Activated gamma-delta T cell (primary cell): ENCODE measurements around the gene LMO3.

Source experiments
- DNase-seq: peaks from one replicate; lab custom pipeline; 2025; lab: John Stamatoyannopoulos, UW
- total RNA-seq, 2 donors: gene quantifications; one replicate each; lab custom pipeline; 2026; lab: John Stamatoyannopoulos, UW

The LMO3 gene
- 0 to 0.05 reads per million in 2 donors for total RNA-seq

DNA sequence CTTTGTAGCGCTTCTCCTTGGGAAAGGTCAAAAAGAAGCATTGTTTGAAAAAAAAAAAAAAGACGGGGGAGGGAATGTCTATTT is at the start of gene LMO3:
Gene LMO3 (minus strand): TSS at position 46 of the 84 bp plus-strand sequence. CDS start 5,302 bp downstream, outside the sequence.
- DNase-seq = no peak

DNA sequence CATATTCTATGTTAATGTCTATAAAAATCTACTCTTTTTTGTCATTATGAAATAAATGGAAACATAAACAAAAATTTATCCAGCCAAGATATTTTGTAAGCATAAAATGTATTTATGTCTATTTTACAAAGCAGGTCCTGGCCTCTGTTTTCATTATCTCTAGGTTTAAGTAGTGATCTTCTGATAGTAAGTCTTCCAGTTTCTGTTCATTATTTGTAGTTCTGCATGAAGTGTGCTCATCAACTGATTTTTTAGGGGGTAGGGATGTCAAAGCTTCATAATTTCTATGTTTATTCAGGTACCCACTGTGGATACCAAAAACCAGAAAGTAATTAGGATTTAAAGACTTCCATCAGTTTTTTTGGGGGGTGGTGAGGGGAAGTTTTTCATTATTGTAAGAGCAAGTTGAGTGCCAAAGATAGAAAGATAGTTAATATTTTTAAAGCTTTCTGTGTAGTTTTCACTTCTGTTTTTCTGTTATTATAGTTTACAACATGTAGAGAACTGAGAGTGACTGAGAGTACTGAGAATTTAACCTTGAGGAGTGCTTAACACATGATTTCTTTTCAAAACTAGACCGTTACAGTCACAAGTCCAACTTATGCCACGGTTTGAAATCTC is 30.6 kb upstream of the LMO3 start:
- DNase-seq = no peak

DNA sequence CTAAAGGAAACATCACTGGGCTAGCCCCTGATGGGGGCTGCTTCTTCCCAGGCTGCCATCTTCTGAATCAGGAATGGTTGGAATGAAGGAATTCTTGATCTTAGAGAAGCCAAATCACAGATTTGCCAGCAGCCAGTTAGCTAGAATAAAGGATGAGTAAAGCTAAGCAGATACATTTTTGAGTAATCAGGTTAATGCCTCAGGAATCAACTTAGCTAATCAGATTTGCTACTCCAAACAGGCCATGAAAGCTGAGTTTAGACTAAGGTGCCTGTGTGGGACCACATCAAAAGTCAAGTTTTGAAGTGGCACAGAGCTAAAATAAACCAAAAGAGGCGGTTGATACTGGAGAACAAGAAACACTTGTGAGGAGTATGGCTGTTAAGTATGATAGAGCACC is 28.8 kb upstream of the LMO3 start:
- no peak for DNase-seq

DNA sequence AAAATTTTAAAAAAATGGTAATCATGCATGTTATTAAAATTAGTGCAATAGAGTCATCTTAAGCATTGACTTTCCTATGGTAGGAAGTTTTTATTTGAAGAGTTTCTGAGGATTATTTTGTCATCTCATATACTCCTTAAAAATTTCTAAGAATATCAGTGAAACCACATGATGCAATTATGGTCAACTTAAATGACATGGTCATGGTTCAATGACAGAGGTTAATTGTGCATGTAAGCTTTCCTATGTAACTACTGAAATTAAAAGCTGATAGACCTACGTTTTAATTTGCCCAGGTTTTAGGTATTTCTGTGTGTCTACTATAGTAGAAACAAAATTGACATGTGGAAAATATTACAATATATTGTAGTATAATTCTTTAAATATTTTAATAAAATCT is 21.0 kb upstream of the LMO3 start:
- no peak for DNase-seq

DNA sequence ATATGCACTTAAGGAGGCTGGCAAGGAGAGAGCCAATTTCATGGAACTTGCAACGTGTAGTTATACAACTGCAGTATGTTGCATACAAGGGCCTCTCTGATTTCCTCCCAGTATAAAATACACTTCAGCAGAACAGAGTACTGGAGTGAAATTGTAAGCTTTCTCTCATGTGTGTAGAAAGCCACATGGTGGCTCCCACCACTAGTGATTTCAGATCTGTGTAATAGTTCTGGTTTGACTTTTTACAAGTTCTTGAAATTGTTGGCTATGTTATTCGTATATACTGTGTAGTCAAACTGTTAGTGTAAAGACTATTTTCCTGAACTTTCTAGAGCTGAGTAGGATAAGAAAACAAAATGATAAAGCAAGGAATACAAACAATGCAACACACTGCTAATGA is 16.4 kb upstream of the LMO3 start:
- DNase-seq = no peak

DNA sequence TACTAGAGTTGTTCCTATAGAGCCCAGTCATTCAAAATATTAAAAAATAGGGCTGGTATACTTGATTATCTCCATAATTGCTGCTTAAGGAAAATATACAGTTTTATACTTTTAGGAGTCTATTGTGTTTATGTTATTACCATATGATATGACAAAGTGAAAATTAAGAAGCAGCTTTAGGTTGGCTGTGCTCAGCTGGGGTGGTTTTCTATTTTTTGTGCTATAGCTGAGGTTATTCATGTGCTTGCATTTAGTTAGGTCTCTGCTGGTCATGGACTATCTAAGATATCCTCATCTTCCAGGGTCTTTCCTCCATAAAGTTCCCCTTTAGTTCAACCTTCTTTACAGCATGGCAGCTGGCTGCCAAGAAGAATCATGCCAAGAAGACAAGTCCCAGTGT is 13.6 kb upstream of the LMO3 start:
- DNase-seq = no peak

DNA sequence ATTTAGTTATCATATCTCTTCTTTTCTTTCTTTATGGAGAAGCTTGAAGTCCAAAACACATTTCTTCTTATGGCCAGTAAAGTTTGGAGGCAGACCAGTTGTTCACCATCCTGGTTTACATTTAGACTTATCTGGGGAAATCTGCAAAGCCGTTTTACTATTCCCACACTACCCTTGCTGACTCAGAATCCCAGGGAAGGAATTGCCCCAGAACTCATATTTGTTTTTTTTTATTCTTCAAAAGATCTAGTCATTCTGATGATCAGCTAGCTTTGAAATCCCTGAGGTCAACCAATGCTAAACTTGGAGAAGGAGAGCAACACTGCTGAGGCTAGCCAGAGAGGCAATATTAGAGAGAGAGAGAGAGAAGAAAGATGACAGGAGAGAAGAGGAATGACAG is 12.3 kb upstream of the LMO3 start:
- no peak for DNase-seq

DNA sequence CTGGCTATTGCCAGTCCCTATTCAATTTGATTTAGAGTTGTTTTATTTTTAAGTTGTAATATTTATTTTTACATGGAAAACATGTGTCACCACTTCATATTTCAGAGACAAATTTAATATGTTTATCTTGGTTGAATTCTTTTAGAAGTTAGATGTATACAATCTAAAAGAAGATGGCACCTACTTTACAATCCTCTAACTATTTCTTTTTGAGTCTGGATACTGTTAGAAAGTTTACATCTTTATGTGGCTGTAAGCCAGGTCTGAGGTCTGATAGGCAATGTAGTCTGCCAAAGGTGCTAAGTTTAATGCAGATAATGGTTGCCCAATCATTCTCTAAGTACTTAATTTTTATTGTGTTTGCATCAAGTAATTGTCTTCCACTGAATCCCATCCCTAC is 7.2 kb upstream of the LMO3 start:
- no peak for DNase-seq

DNA sequence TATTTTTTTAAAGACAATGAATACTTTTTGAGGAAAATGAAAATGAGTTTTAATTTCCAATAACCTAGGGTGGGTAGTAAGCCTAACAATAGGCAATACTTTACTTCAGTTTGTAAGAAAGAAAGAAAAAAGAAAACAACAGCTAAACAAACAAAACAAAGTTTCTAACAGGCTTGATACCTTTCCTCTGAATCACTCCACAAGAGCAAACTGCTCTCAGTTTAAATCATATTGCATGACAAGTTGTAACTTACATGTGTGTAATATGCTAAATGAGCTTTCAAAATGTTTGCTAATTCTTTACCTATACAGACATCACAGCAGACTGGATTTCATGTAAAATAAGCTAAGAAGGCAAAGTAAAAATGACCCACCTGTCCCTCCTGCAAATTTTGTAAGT is 6.7 kb upstream of the LMO3 start:
- DNase-seq = no peak

DNA sequence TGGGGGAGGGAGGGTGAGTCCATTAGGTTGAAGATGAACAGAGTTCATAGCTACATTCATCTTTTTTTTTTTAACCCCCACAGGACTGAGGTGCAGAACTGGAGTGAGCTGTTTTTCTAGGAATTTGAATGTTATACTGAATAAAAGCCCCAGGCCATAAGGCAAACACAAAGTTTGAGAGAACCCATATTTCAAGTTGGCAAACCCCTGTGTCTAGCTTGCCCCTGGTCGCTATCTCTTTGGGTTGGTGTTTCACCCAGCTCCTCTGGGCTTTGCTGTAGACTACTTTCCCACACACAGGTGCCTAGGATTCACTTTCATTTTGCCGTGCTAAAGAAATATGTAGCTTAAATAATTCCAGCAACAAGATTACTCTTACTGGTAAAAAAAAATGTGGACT is 5.2 kb upstream of the LMO3 start:
- no peak for DNase-seq

DNA sequence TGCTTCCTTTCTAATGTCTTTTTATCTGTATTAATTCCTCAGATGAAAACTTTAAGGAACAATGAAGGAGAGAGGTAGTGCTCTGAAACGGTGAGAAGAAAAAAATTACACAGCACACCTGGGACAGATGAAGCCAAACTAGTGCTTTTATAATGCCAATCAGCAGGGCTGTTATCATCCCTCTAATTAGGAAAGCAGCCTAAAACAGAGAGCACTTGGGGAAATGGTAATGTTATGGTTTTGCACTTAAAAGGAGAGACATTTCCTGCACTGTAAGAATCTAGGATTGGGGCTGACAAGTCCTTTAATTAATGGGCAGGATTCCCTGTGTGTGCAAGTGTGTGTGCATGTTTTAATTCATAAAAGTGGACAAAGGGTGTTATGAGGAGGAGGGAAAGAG is 4.8 kb upstream of the LMO3 start:
- DNase-seq = no peak

DNA sequence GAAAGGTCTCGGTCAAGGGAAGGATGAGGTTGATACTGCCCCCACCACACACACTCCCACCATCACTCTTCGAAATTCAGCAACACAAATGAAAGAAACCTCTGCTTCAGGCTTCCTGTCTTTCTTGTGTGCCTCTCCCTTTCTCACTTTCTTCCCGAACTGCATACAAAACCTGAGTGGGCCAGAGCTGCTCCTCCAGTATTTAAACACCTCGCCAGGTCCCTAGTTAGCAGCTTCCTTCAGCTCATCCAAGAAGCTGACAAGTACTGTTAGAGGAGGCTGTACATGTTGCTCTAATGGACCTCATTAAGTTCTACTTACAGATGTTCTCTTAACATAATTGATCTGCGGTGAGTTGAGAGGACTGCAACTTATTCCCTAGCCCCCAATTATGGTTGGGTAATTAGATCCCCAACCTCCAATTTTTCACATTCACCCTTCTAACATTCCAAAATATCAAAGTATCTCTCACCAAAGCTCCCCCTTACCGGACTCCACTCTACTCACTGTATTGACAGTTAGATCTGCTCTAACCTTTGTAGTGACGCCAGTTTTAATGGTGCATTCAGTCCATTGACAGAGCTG is 4.1 kb upstream of the LMO3 start:
- no peak for DNase-seq

DNA sequence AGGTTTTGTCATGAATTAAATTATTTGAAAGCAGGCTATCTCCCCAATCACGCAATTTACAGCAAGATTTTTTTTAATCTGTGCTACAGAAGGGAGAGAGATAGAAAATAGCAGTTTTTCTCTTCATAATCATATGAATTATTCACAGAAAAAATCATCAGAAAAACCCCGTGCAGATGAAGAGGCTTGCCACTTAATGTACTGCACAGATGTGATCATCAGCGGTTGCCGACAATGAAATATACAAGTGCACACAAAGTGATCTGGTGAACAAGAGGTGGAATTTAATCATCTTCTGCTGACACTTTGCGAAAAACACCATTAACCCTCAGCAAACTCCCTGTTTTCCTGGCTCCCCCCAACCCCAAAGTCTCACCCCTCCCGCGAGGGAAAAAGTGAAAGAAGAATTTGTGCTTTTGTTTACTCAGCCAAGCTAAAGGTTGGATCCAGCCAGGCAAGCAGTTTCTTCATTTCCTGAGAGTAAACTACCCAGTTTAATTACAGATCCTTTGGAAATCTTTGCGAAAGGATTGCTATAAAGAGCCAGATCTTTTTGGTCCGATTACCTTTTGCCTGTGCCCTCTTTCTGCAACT is 3.1 kb upstream of the LMO3 start:
- no peak for DNase-seq

DNA sequence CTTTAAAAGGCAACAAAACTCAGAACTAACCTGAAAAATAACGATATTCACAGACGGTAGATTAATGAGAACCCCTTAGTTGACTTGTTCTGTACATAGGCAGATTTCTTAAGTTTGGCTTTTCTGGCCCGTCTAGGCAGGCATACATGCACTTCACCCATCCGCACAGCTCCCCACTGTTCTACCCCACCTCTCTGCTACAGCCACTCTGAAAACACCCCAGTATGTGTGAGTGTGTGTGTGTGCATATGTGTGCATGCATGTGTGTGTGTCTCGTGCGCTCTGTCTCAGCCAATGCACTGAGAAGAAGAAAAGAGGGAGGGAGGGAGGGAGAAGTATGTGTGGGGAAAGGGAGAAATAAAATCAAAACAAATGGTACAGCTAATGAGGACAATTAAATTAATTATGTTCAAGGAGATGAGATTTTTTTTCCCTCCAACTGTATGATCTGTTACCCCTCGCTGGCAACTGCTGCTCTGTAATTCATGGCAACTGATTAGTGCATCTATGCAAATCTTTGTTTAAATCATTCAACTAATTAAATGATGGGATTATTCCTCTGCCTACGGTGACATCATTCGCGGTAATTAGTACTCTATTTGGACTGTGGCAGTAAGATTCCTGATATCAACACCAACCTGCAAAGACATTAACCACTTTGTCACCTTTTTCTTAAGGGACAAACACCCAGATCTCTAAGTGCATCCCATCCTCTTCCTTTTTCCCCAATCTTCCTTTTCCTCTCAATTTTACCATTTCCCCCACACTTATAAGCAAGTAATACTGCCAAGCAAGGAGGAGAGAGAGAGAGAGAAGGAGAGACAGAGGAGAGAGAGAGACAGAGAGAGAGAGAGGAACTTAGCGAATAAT is 2.2 kb upstream of the LMO3 start:
- DNase-seq = no peak

DNA sequence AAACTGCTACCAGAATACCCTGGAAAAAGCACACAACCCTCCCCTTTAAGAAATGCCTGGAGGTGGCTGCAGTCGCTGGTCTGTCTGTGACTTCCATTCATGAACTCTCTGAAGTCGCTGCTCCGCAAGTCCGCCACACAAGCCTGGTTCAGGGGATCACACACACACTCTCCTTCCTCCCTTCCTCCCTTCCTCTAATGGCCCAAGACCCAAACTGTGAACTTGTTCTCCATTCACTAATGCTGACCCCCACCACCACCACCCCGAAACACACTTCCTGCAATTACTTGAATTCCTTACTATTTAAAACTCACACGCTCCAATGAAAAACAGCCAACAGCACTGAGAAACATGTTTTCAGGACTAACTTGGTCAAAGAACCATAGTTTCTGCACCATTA is 1.0 kb upstream of the LMO3 start:
- no peak for DNase-seq

DNA sequence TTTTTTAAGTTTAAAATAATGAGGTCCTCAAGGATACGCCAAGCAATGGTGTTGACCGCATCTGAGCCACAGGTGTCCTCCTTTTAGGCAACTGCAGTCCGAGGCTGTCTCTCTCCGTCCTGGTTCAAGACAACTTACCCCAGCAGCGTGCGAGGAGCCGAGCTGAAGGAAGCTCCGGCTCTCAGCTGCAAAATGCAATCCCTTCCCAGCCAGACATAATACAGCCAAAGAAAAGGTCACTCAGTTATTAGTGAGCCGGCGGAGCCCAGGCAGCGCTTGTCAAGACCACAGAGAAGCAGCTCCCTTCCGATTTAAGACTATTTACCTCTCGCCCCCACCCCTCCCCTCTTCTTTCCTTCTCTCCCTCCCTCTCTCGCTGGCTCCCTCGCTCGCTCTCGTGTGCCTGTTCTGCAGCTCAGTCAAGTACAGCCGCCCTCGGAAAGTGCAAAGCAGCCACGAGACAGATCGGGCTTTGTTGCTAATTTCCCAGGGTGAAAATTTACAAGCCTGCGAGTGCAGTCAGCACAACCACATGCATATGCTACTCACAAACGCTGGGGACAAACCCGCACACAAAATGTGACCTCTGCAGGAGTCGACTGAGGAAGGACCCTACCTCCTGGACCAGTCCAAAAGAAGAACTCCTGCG is 363 bp upstream of the LMO3 start:
- DNase-seq = no peak

DNA sequence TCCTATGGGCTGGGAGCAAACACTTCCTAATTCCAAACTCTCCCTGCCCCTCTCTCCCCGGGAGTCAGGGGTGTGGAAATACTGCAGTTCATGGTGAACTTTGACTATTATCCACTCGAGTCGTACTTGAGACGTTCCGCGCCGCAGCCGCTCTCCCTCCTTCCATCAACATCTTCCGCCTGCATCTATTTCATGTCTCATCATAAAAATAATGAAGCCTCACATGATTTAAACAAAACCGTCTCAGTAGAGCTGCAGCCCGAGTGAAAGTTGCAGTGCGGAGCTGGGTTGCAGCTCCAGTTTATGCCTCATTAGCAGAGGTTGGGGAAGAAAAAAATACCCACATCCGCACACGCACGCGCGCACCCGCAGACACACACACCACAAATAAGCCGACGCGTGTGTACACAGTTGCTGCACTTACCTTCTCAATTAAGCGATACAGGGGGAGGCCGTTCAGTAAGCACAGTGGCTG is 283 bp downstream of the LMO3 start:
- no peak for DNase-seq

DNA sequence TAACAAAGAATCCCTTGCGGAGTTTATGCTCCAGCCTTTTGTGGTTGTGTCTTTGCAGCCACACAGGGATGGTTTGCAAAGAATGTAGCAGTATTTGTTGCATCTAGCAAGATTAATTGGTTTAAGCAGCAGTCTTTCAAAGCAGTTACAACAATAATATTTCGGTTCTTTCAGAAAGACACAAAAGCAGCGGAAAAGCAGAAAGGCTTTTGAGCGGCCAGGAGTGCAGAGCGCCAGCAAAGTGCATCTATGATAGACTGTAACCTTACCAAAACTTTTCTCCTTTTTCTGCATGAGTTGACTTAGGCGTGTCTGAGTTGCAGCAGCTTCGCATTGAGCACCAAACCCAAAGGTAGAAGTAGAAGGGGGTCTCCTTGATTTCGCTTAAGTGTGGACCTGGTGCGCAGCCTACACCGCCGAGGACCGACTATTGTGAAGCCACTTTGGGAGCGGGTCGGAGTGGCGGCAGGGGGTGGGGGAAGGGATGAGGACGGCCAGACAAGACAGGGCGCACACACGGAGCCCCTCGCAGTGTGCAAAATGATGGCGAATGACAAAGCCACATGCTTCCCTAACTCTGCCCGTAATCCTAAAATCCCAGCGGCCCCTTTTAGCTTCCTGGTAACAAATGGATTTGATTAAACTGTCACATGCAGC is 1.2 kb downstream of the LMO3 start:
- DNase-seq = no peak

DNA sequence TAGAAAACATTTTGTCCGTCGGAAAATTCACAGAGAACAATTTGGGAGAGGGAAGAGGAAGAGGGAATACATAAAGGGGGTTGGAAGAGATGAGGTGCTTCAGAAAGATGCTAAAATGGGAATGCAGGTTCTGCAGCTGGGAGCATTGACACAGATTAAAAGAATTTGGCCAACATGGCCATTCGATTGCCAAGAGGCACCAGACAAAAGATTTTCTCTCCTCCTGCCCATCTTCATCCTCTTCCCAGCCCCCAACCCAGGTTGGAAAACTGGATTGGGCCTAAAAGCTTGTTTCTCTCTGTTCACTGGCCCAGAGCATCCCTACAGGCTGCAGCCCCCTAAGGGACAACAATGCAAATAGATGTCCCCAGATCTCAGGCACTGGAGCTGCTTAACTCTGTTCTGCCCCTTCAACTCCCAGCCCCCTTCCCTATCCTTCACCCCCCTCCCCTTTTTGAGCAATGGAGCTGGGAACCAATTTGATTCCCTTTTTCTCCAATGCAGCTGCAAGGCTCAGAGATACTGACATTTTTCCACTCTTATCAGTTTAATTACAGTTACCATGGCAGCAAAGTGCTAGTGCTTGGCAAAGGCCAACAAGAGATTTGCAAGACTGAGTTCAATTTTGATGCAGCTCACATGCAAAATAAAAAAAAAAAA is 1.9 kb downstream of the LMO3 start:
- no peak for DNase-seq

DNA sequence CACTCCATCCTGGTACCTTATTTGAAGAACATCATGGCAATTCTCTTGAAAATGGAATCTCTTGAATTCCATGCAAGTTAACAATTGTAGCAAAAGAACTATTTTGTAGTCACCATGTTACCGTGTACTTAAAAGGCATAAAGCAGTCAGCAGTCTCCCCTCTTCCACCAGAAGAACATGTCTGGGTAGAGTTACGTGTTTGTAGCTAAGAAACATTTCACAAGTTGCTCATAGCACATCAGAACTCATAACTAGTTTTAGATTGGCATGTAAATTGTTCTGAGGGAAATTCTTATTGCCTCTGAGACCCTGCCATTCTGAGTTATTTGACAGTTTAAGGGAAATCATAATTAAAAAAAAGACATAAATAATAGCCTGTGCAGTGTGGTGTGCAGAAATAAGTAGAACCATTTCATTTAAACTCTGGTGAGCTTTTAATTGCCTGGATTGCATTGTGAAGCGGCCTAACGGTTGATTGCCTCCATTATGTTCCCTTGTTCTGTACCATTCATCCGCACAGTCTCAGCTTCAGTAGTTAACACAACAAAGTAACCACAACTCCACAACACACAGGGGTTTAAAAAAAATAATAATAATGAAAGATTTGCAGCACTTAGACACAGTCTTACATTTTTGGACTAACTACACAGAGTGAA is 2.6 kb downstream of the LMO3 start:
- no peak for DNase-seq

DNA sequence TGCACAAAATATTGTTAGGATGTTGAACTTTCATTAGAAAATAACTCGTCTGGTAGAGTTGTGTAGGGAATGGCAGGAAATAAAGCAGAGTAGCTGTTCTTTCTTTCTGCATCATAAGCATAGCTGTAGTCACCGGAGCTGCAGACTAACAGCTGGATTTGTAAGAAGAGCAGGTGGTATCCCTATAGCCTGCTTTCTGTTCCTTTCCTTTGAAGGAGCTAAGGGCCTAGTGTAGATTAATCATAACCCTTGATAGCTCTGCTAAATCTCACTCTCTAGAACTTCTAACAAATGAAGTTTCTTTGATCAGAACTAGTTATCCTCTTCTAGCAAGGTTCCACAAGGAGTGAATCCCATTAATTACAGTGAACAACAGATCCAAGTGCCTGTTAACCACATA is 3.5 kb downstream of the LMO3 start:
- DNase-seq = no peak
